Measurements from ENCODE around the gene SLC1A7.

SLC1A7 gene

DNA sequence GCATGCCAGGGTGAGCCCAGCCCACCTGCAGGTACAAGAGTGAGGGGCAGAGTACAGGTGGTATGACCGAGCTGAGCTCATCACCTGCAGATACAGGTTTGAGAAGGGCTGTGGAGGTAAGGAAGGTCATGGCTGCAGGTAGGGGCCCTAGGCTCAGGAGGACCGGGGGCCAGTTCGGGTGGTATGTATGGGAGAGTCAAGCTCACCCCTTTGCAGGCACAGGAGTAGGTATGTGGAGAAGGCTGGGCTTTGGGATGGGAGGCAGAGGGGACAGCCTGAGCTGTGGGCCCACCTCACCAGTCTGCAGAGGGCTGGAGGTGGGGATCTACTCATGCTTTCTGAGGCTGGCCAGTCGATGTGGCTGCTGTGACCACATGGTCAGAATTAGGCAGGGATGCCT, 63.2 kb downstream of the SLC1A7 start:
- POLR2A ChIA-PET, result no interaction called here
- WGBS (ENCODE audit: insufficient coverage), result 95% methylated on average over 4 of the region's 4 CpGs
- Histone ChIP-seq H3K36me3 (ENCODE audit: control insufficient read depth in 4 of 4, insufficient read depth in 4 of 4, low read length in 3 of 4) (no peaks in the 10 kb centered on the region), H3K4me3 (ENCODE audit: control insufficient read depth in 1 of 7, extremely low read depth in 1 of 7, insufficient read depth in 4 of 7, low read depth in 2 of 7, low read length in 6 of 7) (no peak overlapping the region), H3K27me3 (replicated peaks in 2 of 5; ENCODE audit: control insufficient read depth in 4 of 5, insufficient read depth in 5 of 5, low read length in 4 of 5) (no peaks in the 10 kb centered on the region), H3K9me3 (ENCODE audit: control extremely low read depth in 1 of 5, control insufficient read depth in 4 of 5, insufficient read depth in 2 of 5, low read depth in 1 of 5, low read length in 4 of 5) (no peaks in the 10 kb centered on the region), H3K4me1 (ENCODE audit: control extremely low read depth in 1 of 4, control insufficient read depth in 4 of 4, insufficient read depth in 4 of 4, low read length in 3 of 4) (peaks cover 0 to 12% (median 10%) of the 10 kb centered on the region in 4 experiments), H3K27ac (ENCODE audit: insufficient read depth in 1 of 2, low read depth in 1 of 2, low read length in 2 of 2, poor library complexity in 1 of 2, severe bottlenecking in 2 of 2) (no peak overlapping the region)
- no peak for DNase-seq
- CTCF ChIA-PET, result interaction anchor here (0.5 to 2.5 kb wide), 2 partner anchors 11 to 62 kb away, joined by 3 to 6 read pairs; no protein-coding TSS in a partner anchor

DNA sequence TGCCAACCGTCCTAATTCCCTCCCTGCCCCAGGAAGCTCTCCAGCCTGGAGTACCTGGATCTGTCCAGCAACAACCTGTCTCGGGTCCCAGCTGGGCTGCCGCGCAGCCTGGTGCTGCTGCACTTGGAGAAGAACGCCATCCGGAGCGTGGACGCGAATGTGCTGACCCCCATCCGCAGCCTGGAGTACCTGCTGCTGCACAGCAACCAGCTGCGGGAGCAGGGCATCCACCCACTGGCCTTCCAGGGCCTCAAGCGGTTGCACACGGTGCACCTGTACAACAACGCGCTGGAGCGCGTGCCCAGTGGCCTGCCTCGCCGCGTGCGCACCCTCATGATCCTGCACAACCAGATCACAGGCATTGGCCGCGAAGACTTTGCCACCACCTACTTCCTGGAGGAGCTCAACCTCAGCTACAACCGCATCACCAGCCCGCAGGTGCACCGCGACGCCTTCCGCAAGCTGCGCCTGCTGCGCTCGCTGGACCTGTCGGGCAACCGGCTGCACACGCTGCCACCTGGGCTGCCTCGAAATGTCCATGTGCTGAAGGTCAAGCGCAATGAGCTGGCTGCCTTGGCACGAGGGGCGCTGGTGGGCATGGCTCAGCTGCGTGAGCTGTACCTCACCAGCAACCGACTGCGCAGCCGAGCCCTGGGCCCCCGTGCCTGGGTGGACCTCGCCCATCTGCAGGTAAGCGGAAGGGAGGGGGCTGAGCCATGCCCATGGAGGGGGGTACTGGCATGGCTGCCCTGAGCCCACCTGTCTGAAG, 63.9 kb downstream of the SLC1A7 start:
- H3K36me3 ChIP-seq (ENCODE audit: control insufficient read depth in 4 of 4, insufficient read depth in 4 of 4, low read length in 3 of 4), result no peaks in the 10 kb centered on the region
- 95% methylated on average over 42 of the region's 46 CpGs for WGBS (ENCODE audit: insufficient coverage)
- no peak overlapping the region for H3K27ac ChIP-seq (ENCODE audit: insufficient read depth in 1 of 2, low read depth in 1 of 2, low read length in 2 of 2, poor library complexity in 1 of 2, severe bottlenecking in 2 of 2)
- ChIA-PET POLR2A (no interaction called here), CTCF (interaction anchor here (0.5 to 2.5 kb wide), 2 partner anchors 10 to 63 kb away, joined by 3 to 6 read pairs; no protein-coding TSS in a partner anchor)
- no peak overlapping the region for H3K4me3 ChIP-seq (ENCODE audit: control insufficient read depth in 1 of 7, extremely low read depth in 1 of 7, insufficient read depth in 4 of 7, low read depth in 2 of 7, low read length in 6 of 7)
- no peaks in the 10 kb centered on the region for H3K9me3 ChIP-seq (ENCODE audit: control extremely low read depth in 1 of 5, control insufficient read depth in 4 of 5, insufficient read depth in 2 of 5, low read depth in 1 of 5, low read length in 4 of 5)
- H3K4me1 ChIP-seq (ENCODE audit: control extremely low read depth in 1 of 4, control insufficient read depth in 4 of 4, insufficient read depth in 4 of 4, low read length in 3 of 4), result peaks cover 0 to 10% (median 8%) of the 10 kb centered on the region in 4 experiments
- no peaks in the 10 kb centered on the region for H3K27me3 ChIP-seq (replicated peaks in 2 of 5; ENCODE audit: control insufficient read depth in 4 of 5, insufficient read depth in 5 of 5, low read length in 4 of 5)
- DNase-seq, result no peak

DNA sequence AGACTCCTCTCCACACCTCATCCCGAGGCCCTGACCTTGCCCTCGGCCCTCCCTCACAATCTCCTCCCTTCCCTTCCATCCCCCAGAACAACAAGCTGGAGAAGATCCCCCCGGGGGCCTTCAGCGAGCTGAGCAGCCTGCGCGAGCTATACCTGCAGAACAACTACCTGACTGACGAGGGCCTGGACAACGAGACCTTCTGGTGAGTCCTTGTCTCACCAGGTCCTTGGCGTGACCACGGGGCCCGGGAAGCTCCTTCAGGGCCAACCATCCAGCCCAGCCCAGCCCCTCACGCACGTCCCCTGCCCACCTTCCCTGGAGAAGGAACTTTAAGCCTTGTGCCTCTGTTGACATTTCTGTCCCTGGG, 64.9 kb downstream of the SLC1A7 start:
- no peaks in the 10 kb centered on the region for H3K27me3 ChIP-seq (replicated peaks in 2 of 5; ENCODE audit: control insufficient read depth in 4 of 5, insufficient read depth in 5 of 5, low read length in 4 of 5)
- CTCF ChIA-PET, result no interaction called here
- 87% methylated on average over 6 of the region's 13 CpGs for WGBS (ENCODE audit: insufficient coverage)
- H3K36me3 ChIP-seq (ENCODE audit: control insufficient read depth in 4 of 4, insufficient read depth in 4 of 4, low read length in 3 of 4), result no peaks in the 10 kb centered on the region
- H3K27ac ChIP-seq (ENCODE audit: insufficient read depth in 1 of 2, low read depth in 1 of 2, low read length in 2 of 2, poor library complexity in 1 of 2, severe bottlenecking in 2 of 2), result no peak overlapping the region
- POLR2A ChIA-PET, result interaction anchor here (1.0 kb wide), 1 partner anchor 21 kb away, joined by 4 read pairs; no protein-coding TSS in a partner anchor
- DNase-seq, result no peak
- H3K4me3 ChIP-seq (ENCODE audit: control insufficient read depth in 1 of 7, extremely low read depth in 1 of 7, insufficient read depth in 4 of 7, low read depth in 2 of 7, low read length in 6 of 7), result no peak overlapping the region
- H3K4me1 ChIP-seq (ENCODE audit: control extremely low read depth in 1 of 4, control insufficient read depth in 4 of 4, insufficient read depth in 4 of 4, low read length in 3 of 4), result peaks cover 0 to 1% (median 0%) of the 10 kb centered on the region in 4 experiments
- H3K9me3 ChIP-seq (ENCODE audit: control extremely low read depth in 1 of 5, control insufficient read depth in 4 of 5, insufficient read depth in 2 of 5, low read depth in 1 of 5, low read length in 4 of 5), result no peaks in the 10 kb centered on the region

DNA sequence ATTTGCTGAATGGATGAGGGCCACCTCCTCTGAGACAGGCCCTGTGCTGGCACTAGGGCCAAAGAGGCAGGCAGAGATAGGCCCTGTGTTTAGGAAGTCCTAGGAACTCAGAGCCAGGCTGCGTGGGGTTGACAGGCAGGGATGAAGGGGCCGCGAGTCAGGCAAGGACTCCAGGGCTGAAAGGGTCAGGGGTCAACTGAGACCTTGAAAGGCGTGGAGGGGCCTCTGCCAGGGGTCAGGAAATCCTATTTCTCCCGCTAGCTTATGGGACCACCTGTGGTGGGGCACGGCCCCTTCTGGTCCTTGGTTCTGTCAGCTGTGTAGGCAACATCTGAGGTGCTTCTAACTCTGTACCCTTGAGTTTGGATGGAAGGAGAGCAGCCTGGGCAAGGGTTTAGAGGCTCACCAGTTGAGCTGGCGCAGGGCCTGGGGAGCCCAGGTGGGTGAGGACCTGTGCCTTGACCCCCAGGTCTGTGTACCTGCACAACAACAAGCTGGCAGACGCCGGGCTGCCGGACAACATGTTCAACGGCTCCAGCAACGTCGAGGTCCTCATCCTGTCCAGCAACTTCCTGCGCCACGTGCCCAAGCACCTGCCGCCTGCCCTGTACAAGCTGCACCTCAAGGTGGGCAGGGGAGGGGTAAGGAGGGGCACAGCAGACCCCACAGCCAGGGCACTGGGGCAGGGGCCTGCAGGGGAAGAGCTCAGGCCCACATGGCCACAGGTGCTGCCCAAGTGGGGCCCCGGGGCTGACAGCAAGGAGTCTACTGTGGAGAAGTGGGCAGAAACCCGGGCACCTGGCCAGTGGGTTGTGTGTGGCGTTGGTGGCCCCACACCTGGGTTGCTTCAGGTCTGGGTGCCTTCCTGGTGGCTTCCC, 65.5 kb downstream of the SLC1A7 start:
- POLR2A ChIA-PET, result interaction anchor here (1.0 kb wide), 1 partner anchor 20 kb away, joined by 4 read pairs; no protein-coding TSS in a partner anchor
- Histone ChIP-seq H3K4me3 (ENCODE audit: control insufficient read depth in 1 of 7, extremely low read depth in 1 of 7, insufficient read depth in 4 of 7, low read depth in 2 of 7, low read length in 6 of 7) (no peak overlapping the region), H3K27ac (ENCODE audit: insufficient read depth in 1 of 2, low read depth in 1 of 2, low read length in 2 of 2, poor library complexity in 1 of 2, severe bottlenecking in 2 of 2) (no peak overlapping the region), H3K27me3 (replicated peaks in 2 of 5; ENCODE audit: control insufficient read depth in 4 of 5, insufficient read depth in 5 of 5, low read length in 4 of 5) (no peaks in the 10 kb centered on the region), H3K4me1 (ENCODE audit: control extremely low read depth in 1 of 4, control insufficient read depth in 4 of 4, insufficient read depth in 4 of 4, low read length in 3 of 4) (no peaks in the 10 kb centered on the region), H3K9me3 (ENCODE audit: control extremely low read depth in 1 of 5, control insufficient read depth in 4 of 5, insufficient read depth in 2 of 5, low read depth in 1 of 5, low read length in 4 of 5) (no peaks in the 10 kb centered on the region), H3K36me3 (ENCODE audit: control insufficient read depth in 4 of 4, insufficient read depth in 4 of 4, low read length in 3 of 4) (no peaks in the 10 kb centered on the region)
- DNase-seq, result no peak
- 98% methylated on average over 17 of the region's 19 CpGs for WGBS (ENCODE audit: insufficient coverage)
- CTCF ChIA-PET, result no interaction called here

DNA sequence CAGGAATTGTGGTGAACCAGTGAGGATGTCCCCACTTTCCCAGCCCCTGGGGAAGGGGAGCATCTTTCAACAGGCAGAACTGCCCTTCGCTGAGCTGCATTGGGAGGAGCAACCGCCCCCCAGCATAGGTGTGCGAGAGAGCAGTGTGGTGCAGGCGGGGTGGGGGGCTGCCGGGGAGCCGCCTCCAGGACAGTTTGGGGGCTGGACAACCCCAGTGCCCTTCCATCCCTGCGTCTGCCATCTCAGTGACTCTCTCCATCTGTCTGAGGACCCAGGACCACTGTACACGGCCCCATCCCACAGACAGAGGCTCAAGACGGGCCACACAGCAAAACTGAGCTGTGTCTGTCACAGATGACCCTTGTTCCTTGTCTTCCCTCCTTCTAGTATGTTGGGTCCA, 66.3 kb downstream of the SLC1A7 start:
- Histone ChIP-seq H3K4me3 (ENCODE audit: control insufficient read depth in 1 of 7, extremely low read depth in 1 of 7, insufficient read depth in 4 of 7, low read depth in 2 of 7, low read length in 6 of 7) (no peak overlapping the region), H3K27me3 (replicated peaks in 2 of 5; ENCODE audit: control insufficient read depth in 4 of 5, insufficient read depth in 5 of 5, low read length in 4 of 5) (no peaks in the 10 kb centered on the region), H3K36me3 (ENCODE audit: control insufficient read depth in 4 of 4, insufficient read depth in 4 of 4, low read length in 3 of 4) (no peaks in the 10 kb centered on the region), H3K4me1 (ENCODE audit: control extremely low read depth in 1 of 4, control insufficient read depth in 4 of 4, insufficient read depth in 4 of 4, low read length in 3 of 4) (no peaks in the 10 kb centered on the region), H3K9me3 (ENCODE audit: control extremely low read depth in 1 of 5, control insufficient read depth in 4 of 5, insufficient read depth in 2 of 5, low read depth in 1 of 5, low read length in 4 of 5) (no peaks in the 10 kb centered on the region), H3K27ac (ENCODE audit: insufficient read depth in 1 of 2, low read depth in 1 of 2, low read length in 2 of 2, poor library complexity in 1 of 2, severe bottlenecking in 2 of 2) (no peak overlapping the region)
- no peak for DNase-seq
- POLR2A ChIA-PET, result no interaction called here
- 93% methylated on average over 5 of the region's 9 CpGs for WGBS (ENCODE audit: insufficient coverage)
- CTCF ChIA-PET, result no interaction called here

DNA sequence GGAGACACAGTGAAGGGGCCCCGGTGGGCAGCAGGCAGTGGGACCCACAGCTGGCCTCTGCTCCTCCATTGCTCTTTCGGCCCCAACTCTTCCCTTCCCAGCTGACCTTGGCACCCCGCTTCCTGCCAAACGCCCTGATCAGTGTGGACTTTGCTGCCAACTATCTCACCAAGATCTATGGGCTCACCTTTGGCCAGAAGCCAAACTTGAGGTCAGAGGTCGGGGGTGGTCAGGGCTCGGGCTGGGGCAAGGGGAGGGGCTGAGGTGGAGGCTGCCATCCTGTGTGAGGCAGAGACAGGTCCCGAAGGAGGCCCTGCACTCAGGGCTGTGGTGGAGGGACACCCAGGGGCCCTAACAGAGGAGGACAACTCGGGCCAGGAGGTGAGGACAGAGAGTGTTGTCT, 66.7 kb downstream of the SLC1A7 start:
- ChIA-PET POLR2A (no interaction called here), CTCF (no interaction called here)
- Histone ChIP-seq H3K9me3 (ENCODE audit: control extremely low read depth in 1 of 5, control insufficient read depth in 4 of 5, insufficient read depth in 2 of 5, low read depth in 1 of 5, low read length in 4 of 5) (no peaks in the 10 kb centered on the region), H3K4me1 (ENCODE audit: control extremely low read depth in 1 of 4, control insufficient read depth in 4 of 4, insufficient read depth in 4 of 4, low read length in 3 of 4) (no peaks in the 10 kb centered on the region), H3K36me3 (ENCODE audit: control insufficient read depth in 4 of 4, insufficient read depth in 4 of 4, low read length in 3 of 4) (no peaks in the 10 kb centered on the region), H3K4me3 (ENCODE audit: control insufficient read depth in 1 of 7, extremely low read depth in 1 of 7, insufficient read depth in 4 of 7, low read depth in 2 of 7, low read length in 6 of 7) (no peak overlapping the region), H3K27ac (ENCODE audit: insufficient read depth in 1 of 2, low read depth in 1 of 2, low read length in 2 of 2, poor library complexity in 1 of 2, severe bottlenecking in 2 of 2) (no peak overlapping the region), H3K27me3 (replicated peaks in 2 of 5; ENCODE audit: control insufficient read depth in 4 of 5, insufficient read depth in 5 of 5, low read length in 4 of 5) (no peaks in the 10 kb centered on the region)
- no peak for DNase-seq
- 92% methylated on average over 7 of the region's 8 CpGs for WGBS (ENCODE audit: insufficient coverage)

DNA sequence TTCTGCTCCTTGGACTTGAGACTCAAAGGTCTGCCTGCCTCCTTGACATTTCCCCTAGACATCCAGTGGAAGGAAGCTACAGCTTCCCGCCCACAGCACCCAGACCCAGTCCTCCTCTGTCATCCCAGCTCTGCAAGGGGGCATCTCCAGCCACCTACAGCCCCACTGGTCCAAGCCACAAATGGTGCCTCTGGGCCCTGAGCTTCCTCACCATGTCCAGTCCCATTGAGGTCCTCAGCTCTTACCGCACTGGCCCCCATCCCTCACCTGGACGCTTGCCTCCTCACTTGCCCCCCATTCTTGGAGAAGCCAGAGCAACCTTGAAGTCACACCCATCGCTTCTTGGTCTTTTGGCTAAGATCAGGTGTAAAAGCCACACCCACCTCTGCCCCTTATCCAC, 67.2 kb downstream of the SLC1A7 start:
- Histone ChIP-seq H3K9me3 (ENCODE audit: control extremely low read depth in 1 of 5, control insufficient read depth in 4 of 5, insufficient read depth in 2 of 5, low read depth in 1 of 5, low read length in 4 of 5) (no peaks in the 10 kb centered on the region), H3K27ac (ENCODE audit: insufficient read depth in 1 of 2, low read depth in 1 of 2, low read length in 2 of 2, poor library complexity in 1 of 2, severe bottlenecking in 2 of 2) (no peak overlapping the region), H3K36me3 (ENCODE audit: control insufficient read depth in 4 of 4, insufficient read depth in 4 of 4, low read length in 3 of 4) (no peaks in the 10 kb centered on the region), H3K4me1 (ENCODE audit: control extremely low read depth in 1 of 4, control insufficient read depth in 4 of 4, insufficient read depth in 4 of 4, low read length in 3 of 4) (no peaks in the 10 kb centered on the region), H3K27me3 (replicated peaks in 2 of 5; ENCODE audit: control insufficient read depth in 4 of 5, insufficient read depth in 5 of 5, low read length in 4 of 5) (no peaks in the 10 kb centered on the region), H3K4me3 (ENCODE audit: control insufficient read depth in 1 of 7, extremely low read depth in 1 of 7, insufficient read depth in 4 of 7, low read depth in 2 of 7, low read length in 6 of 7) (no peak overlapping the region)
- no peak for DNase-seq
- POLR2A ChIA-PET, result no interaction called here
- CTCF ChIA-PET, result no interaction called here
- 96% methylated on average over 4 of the region's 4 CpGs for WGBS (ENCODE audit: insufficient coverage)
